Measurements from ENCODE around the gene SLC9A5. TPM values are rescaled to one million over a fixed set of nuclear protein-coding genes. Genes with fewer than 3 reads are reported as not detected.

The SLC9A5 gene
- total and polyA plus RNA-seq, 4 donors = 0.05 to 0.25 (median 0.09) TPM; not detected in 1

DNA sequence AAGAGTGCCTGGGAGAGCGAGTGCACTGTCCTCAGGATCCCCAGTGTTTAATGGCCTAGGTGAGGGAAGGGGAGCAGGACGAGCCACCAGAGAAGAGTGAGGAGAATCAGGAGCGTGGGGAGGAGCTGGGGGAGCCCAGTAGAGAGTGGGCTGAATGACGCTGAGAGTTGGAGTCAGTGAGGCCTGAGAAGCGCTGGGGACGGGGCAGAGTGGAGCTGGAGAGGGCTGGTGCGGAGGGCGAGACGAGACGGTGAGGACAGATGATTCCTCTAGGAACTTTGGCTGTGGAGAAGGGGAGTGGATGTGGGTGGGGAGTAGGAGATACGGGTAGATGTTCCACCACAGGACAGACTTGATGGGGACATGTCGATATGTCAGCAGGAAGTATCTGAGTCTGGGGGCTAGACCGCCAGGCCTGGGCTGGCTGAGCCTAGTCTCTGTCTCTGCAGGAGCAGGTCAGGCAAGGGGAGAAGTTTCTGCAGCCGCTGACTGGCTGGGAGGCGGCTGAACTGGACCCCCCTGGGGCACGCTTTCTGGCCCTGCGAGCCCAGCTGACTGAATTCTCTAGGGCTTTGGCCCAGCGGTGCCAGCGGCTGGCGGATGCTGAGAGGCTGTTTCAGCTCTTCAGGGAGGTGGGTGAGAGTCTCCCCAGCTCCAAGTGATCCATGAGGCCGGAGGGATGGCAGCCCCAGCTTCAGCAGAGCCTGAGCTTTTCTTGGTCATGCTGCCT, 35.2 kb downstream of the SLC9A5 start:
- Histone ChIP-seq H3K27ac (ENCODE audit: low read depth in 1 of 2, low read length in 2 of 2) (no peak overlapping the region), H3K4me3 (ENCODE audit: low read depth in 1 of 3, low read length in 3 of 3) (no peak overlapping the region), H3K4me1 (ENCODE audit: control insufficient read depth in 4 of 4, insufficient read depth in 4 of 4, low read length in 3 of 4) (peaks cover 0 to 2% (median 0%) of the 10 kb centered on the region in 4 donors), H3K9me3 (ENCODE audit: control insufficient read depth in 4 of 4, low read length in 3 of 4) (no peaks in the 10 kb centered on the region), H3K9ac (ENCODE audit: low read depth in 1 of 2, low read length in 2 of 2) (no peak overlapping the region), H3K36me3 (ENCODE audit: control insufficient read depth in 4 of 4, insufficient read depth in 3 of 4, low read depth in 1 of 4, low read length in 3 of 4) (no peaks in the 10 kb centered on the region), H3K27me3 (ENCODE audit: control insufficient read depth in 4 of 4, insufficient read depth in 4 of 4, low read length in 3 of 4) (no peaks in the 10 kb centered on the region)
- no peak for TF ChIP-seq TAF1 (conservative IDR thresholded peaks at IDR 0.05)
- no peak for TF ChIP-seq FOXA2 (IDR thresholded peaks at IDR 0.05)
- TF ChIP-seq, protein P1, sequence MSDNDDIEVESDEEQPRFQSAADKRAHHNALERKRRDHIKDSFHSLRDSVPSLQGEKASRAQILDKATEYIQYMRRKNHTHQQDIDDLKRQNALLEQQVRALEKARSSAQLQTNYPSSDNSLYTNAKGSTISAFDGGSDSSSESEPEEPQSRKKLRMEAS (IDR thresholded peaks at IDR 0.05) = no peak
- WGBS = 93% methylated on average over 21 of the region's 21 CpGs
- no peak for DNase-seq (ENCODE audit: low spot score)

DNA sequence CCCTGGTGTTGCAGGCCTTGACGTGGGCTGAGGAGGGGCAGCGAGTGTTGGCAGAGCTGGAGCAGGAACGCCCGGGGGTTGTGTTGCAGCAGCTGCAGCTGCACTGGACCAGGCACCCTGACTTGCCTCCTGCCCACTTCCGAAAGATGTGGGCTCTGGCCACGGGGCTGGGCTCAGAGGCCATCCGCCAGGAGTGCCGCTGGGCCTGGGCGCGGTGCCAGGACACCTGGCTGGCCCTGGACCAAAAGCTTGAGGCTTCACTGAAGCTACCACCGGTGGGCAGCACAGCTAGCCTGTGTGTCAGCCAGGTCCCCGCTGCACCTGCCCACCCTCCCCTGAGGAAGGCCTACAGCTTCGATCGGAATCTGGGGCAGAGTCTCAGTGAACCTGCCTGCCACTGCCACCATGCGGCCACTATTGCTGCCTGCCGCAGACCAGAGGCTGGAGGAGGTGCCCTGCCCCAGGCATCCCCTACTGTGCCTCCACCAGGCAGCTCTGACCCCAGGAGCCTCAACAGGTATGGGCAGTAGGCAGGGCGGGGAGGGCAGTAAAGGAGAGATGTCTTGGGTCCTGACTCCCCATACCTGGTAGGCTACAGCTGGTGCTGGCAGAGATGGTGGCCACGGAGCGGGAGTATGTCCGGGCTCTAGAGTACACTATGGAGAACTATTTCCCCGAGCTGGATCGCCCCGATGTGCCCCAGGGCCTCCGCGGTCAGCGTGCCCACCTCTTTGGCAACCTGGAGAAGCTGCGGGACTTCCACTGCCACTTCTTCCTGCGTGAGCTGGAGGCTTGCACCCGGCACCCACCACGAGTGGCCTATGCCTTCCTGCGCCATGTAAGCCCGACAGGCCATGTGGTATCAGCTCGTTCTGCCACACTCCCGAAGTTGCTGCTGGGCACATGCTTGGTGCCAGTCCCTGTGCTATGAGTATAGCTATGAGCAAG, 36.2 kb downstream of the SLC9A5 start:
- H3K4me3 ChIP-seq (ENCODE audit: low read depth in 1 of 3, low read length in 3 of 3) = no peak overlapping the region
- TF ChIP-seq SP1 (IDR thresholded peaks at IDR 0.05) (no peak), FOXA1 (IDR thresholded peaks at IDR 0.05) (no peak), RAD21 (IDR thresholded peaks at IDR 0.05) (peak in 1 of 2 donors; percentile 74)
- TF ChIP-seq, protein P2, sequence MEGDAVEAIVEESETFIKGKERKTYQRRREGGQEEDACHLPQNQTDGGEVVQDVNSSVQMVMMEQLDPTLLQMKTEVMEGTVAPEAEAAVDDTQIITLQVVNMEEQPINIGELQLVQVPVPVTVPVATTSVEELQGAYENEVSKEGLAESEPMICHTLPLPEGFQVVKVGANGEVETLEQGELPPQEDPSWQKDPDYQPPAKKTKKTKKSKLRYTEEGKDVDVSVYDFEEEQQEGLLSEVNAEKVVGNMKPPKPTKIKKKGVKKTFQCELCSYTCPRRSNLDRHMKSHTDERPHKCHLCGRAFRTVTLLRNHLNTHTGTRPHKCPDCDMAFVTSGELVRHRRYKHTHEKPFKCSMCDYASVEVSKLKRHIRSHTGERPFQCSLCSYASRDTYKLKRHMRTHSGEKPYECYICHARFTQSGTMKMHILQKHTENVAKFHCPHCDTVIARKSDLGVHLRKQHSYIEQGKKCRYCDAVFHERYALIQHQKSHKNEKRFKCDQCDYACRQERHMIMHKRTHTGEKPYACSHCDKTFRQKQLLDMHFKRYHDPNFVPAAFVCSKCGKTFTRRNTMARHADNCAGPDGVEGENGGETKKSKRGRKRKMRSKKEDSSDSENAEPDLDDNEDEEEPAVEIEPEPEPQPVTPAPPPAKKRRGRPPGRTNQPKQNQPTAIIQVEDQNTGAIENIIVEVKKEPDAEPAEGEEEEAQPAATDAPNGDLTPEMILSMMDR (IDR thresholded peaks at IDR 0.05; ENCODE audit: low read depth, low read length, missing input control) = peak; percentile 54
- no peak for DNase-seq (ENCODE audit: low spot score)
- no peaks in the 10 kb centered on the region for H3K36me3 ChIP-seq (ENCODE audit: control insufficient read depth in 4 of 4, insufficient read depth in 3 of 4, low read depth in 1 of 4, low read length in 3 of 4)
- WGBS = 64% methylated on average over 34 of the region's 34 CpGs
- H3K9me3 ChIP-seq (ENCODE audit: control insufficient read depth in 4 of 4, low read length in 3 of 4) = no peaks in the 10 kb centered on the region
- no peak overlapping the region for H3K27ac ChIP-seq (ENCODE audit: low read depth in 1 of 2, low read length in 2 of 2)
- peaks cover 0 to 2% (median 0%) of the 10 kb centered on the region in 4 donors for H3K4me1 ChIP-seq (ENCODE audit: control insufficient read depth in 4 of 4, insufficient read depth in 4 of 4, low read length in 3 of 4)
- H3K27me3 ChIP-seq (ENCODE audit: control insufficient read depth in 4 of 4, insufficient read depth in 4 of 4, low read length in 3 of 4) = no peaks in the 10 kb centered on the region
- H3K9ac ChIP-seq (ENCODE audit: low read depth in 1 of 2, low read length in 2 of 2) = no peak overlapping the region

DNA sequence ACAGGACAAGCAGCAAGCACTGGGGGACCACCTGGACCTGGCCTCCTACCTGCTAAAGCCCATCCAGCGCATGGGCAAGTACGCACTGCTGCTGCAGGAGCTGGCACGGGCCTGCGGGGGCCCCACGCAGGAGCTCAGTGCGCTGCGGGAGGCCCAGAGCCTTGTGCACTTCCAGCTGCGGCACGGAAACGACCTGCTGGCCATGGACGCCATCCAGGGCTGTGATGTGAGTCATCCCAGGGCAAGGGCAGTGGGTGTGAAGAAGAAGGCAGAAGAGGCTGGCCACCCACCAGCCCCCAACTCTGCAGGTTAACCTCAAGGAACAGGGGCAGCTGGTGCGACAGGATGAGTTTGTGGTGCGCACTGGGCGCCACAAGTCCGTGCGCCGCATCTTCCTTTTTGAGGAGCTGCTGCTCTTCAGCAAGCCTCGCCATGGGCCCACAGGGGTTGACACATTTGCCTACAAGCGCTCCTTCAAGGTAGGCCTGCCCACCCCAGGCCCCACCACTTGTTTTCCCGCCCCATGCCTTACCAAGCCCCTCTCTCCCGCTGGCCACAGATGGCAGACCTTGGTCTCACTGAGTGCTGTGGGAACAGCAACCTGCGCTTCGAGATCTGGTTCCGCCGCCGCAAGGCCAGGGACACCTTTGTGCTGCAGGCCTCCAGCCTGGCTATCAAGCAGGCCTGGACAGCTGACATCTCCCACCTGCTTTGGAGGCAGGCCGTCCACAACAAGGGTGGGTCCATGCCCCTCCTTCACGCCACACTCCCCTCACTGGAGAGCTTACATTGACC, 37.9 kb downstream of the SLC9A5 start:
- no peaks in the 10 kb centered on the region for H3K36me3 ChIP-seq (ENCODE audit: control insufficient read depth in 4 of 4, insufficient read depth in 3 of 4, low read depth in 1 of 4, low read length in 3 of 4)
- no peak for DNase-seq (ENCODE audit: low spot score)
- no peak overlapping the region for H3K9ac ChIP-seq (ENCODE audit: low read depth in 1 of 2, low read length in 2 of 2)
- no peak for TF ChIP-seq TAF1 (conservative IDR thresholded peaks at IDR 0.05)
- TF ChIP-seq, protein P2 (IDR thresholded peaks at IDR 0.05; ENCODE audit: low read depth, low read length, missing input control) = no peak
- TF ChIP-seq FOXA1 (IDR thresholded peaks at IDR 0.05) = no peak
- TF ChIP-seq, protein P1 (IDR thresholded peaks at IDR 0.05) = no peak
- no peak for TF ChIP-seq RXRA (IDR thresholded peaks at IDR 0.05)
- no peak for TF ChIP-seq FOXA2 (IDR thresholded peaks at IDR 0.05)
- TF ChIP-seq, protein P3, sequence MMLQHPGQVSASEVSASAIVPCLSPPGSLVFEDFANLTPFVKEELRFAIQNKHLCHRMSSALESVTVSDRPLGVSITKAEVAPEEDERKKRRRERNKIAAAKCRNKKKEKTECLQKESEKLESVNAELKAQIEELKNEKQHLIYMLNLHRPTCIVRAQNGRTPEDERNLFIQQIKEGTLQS (IDR thresholded peaks at IDR 0.05) = no peak
- TF ChIP-seq HNF4G (IDR thresholded peaks at IDR 0.05) = no peak
- TF ChIP-seq RAD21 (IDR thresholded peaks at IDR 0.05) = no peak
- TF ChIP-seq EGR1 (IDR thresholded peaks at IDR 0.05; ENCODE audit: low read depth in 2 of 2) = no peak
- TF ChIP-seq YY1 (IDR thresholded peaks at IDR 0.05) = no peak
- peaks cover 0 to 2% (median 0%) of the 10 kb centered on the region in 4 donors for H3K4me1 ChIP-seq (ENCODE audit: control insufficient read depth in 4 of 4, insufficient read depth in 4 of 4, low read length in 3 of 4)
- no peak overlapping the region for H3K27ac ChIP-seq (ENCODE audit: low read depth in 1 of 2, low read length in 2 of 2)
- H3K27me3 ChIP-seq (ENCODE audit: control insufficient read depth in 4 of 4, insufficient read depth in 4 of 4, low read length in 3 of 4) = no peaks in the 10 kb centered on the region
- 95% methylated on average over 28 of the region's 28 CpGs for WGBS
- no peak overlapping the region for H3K4me3 ChIP-seq (ENCODE audit: low read depth in 1 of 3, low read length in 3 of 3)
- no peaks in the 10 kb centered on the region for H3K9me3 ChIP-seq (ENCODE audit: control insufficient read depth in 4 of 4, low read length in 3 of 4)
